ENCODE data around the gene PKP2.

The PKP2 gene

DNA sequence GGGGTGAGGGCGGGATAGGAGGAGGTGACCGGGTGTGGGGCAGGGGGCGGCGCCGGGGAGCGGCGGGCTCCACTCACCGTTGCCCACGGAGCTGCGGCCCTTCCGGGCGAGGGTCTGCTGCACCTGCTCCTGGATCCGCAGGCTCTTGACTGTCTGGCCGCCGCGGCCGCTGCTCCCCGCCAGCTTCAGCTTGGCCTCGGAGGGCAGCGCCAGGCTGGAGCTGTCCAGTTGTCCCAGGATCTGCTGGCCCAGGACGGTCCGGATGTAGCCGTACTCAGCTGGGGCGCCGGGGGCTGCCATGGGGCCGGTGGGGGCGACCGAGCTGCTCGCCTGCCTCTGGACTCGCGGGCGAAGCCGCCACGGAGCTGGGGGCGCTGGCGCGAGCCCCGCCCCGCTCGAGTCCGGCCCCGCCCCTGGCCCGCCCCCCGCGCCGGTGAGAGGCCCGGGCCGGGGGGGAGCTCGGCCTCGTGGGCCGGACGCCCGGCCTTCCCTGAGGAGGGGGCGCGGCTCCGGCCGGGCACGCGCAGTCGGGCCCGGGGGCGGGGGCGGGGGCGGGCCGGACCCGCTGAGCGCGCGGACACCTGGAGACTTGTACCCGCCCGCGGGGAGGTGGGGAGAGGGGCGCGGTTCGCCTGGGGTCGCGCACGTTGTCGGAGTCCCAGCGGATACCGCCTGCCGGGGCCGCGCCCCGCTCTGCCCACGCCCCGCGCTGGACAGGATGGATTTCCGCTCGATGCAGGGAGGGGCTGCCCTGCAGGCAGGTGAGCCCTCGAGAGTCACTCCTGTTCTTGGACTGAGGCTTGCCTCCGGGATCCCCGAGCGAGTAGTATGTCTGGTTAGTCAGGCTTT lies at the start of gene PKP2:
TSS of gene PKP2 (minus strand) at position 346 of the 849 bp plus-strand sequence. CDS start at position 300, 46 bp downstream.
- DNase-seq: peak; percentile 77

DNA sequence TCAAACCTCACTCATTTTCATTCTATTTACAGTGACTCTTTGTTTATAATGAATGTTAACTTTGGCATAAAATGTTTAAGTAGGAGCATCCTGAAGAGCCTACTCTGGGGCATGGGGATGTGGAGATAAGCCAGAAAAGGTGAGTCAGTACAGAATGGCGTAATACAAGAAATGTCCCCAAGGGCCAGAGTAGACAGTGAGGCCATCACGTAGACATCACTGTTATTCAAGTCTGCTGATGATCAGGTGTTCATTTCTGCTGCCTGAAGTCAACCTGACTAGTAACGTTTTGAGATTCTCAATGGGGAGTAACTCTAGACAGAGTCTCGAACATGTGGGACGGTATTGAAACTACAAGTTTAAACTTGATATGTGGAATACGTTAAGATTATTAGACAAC lies 47.6 kb upstream of the PKP2 start:
- no peak for DNase-seq

DNA sequence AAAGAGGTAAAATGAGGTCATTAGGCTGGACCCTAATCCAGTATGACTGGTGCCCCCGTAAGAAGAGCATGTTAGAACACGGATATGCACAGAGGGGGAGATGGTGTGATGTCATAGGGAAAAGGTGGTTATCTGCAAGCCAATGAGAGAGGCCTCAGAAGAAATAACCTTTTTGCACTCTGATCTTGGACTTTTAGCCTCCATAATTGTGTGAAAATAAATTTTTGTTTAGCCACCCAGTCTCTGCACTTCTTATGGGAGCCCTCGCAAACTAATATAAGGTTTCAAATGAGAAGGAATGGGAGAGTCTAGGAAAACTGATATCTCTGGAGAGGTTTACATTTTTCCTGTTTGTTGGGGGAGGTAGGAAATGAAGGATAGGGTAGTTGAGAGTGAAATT lies 43.2 kb upstream of the PKP2 start:
- no peak for DNase-seq

DNA sequence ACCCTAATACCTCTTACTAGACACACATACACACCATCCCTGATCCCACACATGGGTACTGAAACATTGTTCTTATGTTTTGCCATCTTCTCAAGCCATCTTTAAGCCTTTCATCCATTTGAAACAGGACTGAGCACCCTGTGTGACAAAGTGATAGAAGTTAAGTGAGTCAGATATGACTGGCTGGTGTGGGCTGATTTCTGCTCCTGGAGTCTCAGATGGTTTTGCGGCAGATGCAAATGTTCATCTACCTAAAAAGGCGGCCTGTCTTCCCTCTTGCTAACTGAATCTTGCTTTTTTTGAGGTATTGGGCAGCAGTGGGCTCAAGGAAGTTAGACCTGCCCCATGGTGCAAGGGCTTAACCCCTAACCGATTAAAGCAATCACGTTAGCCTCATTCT lies 30.4 kb upstream of the PKP2 start:
- no peak for DNase-seq

DNA sequence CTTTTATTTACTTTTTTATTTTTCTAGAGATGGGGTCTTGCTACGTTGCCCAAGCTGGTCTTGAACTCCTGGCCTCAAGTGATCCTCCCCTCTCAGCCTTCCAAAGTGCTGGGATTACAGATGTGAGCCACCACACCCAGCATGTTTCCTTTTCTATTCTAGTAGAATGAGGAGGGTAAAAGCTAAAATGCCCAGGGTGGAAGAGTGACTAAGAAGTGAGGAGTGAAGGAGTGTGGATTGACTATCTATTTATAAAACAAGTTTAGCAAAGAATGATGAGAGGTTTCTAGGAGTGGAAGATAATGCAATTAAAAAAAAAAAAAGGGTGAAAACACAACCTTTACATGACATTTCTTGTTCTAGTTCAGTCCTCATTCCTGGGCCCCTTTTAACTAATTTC lies 29.8 kb upstream of the PKP2 start:
- DNase-seq: no peak

DNA sequence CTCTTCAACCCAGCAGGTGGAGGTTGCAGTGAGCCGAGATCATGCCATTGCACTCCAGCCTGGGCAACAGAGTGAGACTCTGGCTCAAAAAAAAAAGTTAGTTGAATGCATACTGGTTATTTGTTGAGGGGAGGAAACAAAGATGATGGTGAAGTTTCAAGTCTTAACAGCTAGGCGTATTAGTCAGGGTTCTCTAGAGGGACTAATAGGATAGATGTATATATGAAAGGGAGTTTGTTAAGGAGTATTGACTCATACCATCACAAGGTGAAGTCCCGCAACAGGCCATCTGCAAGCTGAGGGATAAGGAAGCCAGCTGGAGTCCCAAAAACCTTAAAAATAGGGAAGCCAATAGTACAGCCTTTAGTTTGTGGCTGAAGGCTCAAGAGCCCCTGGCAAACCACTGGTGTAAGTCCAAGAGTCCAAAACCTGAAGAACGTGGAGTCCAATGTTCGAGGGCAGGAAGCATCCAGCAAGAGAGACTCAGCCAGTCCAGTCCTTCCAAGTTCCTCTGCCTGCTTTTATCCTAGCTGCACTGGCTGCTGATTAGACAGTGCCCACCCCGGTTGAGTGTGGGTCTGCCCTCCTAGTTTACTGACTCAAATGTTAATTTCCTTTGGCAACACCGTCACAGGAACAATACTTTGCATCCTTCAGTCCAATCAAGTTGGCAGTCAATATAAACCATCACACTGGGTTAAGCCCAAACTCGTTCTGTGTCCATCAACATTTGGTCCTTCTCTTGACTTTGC lies 26.1 kb upstream of the PKP2 start:
- no peak for DNase-seq

DNA sequence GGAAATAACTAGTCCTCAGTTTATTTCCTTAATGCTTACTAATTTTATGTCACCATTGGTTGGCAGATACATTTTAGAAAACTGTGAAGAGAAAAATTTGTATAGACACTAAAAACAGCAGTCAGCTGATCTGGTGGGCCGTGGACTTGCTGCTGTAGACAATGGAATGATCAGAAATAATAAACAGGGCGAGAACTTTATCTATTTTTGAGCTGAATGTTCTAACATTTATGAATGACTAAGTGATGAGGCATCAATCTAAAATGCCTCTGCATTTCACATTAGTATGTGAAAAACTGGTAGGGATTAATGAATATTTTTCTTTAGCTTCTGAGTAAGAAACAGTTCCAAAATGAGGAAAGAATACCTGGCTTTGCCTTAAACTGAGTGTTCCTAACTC lies 24.8 kb upstream of the PKP2 start:
- DNase-seq: peak; percentile 55

DNA sequence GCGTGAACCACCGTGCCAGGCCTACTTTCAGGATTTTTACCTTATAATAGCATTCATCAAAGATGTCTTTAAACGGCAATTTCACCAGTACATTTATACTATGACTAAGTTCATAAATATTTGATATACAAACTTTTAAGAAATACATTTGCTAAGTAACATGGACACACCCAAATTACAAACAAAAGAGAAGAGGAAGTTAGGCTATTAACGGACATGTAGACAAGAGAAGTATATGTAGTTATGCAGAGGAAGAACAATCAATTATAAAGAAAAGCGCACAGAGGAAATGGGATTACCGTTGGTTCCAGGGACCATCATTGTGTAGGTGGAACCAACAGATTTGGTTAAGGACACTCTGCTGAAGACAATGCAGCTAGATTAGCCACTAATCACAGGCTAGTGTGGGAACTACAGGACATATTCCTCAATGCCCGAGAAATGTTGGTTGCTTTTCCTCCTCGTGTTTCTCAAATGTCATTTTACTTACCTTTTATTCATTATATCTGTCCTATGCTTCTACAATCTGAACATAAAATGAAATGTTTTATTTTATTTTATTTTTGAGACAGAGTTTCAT lies 24.0 kb upstream of the PKP2 start:
- DNase-seq: no peak

DNA sequence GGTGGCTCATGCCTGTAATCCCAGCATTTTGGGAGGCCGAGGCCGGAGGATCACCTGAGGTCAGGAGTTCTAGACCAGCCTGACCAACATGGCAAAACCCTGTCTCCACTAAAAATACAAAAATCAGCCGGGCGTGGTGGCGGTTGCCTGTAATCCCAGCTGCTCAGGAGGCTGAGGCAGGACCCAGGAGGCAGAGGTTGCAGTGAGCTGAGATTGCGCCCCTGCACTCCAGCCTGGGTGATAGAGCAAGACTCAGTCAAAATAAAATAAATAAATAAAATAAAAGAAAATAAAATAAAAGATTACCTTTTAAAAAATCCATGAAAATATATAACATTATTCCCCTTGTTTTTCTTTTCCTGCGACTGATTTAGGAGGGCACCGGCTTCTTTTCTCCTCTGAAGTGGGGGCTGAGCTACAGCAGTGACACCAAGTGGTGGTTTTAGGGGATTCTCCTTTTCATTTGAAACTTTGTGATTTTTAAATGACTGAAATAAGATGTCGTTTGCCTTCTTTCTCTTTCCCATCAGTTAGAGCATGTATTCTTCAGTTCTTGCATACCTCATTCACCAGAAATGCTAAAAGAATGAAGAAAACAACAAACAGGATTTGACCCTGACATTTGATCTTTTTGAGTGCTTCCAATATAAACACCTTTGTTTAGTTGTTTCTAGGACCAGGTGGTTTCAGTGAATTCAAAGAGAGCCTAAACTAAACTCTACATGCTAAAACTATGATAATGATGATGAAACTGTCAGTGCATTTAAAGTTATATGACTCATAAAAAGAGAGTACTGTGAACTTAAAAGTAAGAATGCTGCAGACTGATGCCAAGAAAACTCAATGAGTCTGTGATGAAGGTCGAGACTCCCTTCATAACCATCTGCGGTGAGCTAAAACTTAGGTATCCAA lies 22.6 kb upstream of the PKP2 start:
- DNase-seq: peak; percentile 90

DNA sequence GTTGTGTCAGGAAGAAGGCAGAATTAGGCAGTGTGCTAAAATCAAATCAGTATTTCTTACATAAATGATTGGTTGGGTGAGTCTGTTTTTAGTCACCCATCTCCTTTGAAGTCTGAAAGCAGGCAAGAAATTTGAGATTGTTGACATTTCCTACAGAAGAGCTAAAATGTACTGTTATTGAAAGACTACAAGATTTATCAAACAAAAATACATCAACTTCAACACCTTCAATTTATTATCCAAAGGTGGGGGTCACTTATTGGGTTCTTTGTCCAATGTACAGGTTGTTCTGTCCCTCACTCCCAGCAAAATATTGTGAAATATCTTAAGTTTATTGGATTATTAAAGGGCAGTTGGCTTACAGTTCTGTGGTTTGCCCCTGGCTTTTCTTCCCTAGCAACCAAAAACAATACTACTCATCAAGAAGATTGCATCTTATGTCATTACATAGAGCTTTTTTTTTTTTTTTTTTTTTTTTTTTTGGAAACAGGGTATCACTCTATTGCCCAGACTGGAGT lies 20.6 kb upstream of the PKP2 start:
- peak; percentile 89 for DNase-seq

DNA sequence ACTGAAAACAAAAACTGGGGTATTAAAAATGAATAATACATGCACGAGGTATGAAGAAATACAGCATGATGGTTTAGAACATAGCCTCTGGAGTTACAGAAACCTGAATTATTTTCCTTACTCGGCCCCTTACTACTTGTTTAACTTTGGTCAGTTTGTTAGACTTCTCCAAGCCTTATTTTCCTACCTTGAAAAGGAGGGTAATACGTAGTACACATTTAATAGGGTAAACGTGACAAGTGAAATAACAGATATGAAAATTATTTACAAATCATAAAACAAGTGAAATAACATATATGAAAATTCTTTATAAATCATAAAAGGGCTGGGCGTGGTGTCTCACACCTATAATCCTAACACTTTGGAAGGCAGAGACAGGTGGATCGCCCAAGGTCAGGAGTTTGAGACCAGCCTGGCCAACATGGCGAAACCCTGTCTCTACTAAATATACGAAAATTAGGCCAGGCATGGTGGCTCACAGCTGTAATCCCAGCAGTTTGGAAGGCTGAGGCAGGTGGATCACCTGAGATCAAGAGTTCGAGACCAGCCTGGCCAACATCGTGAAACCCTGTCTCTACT lies 11.4 kb upstream of the PKP2 start:
- DNase-seq: no peak

DNA sequence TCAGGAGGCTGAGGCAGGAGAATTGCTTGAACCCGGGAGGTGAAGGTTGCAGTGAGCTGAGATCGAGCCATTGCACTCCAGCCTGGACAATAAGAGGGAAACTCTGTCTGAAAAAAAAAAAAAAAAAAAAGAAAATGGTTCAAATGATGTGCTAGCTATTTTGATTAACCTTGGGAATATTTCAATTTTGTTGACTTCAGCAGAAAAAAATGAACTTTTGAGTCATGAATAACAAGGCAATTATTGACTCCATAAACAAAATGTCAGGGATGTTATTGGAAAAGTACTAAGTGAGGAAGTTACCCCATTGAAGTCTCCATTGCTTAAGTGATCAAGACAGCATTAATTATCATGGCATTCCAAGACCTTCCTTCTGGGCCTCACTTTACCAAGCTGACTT lies 10.6 kb upstream of the PKP2 start:
- DNase-seq: no peak

DNA sequence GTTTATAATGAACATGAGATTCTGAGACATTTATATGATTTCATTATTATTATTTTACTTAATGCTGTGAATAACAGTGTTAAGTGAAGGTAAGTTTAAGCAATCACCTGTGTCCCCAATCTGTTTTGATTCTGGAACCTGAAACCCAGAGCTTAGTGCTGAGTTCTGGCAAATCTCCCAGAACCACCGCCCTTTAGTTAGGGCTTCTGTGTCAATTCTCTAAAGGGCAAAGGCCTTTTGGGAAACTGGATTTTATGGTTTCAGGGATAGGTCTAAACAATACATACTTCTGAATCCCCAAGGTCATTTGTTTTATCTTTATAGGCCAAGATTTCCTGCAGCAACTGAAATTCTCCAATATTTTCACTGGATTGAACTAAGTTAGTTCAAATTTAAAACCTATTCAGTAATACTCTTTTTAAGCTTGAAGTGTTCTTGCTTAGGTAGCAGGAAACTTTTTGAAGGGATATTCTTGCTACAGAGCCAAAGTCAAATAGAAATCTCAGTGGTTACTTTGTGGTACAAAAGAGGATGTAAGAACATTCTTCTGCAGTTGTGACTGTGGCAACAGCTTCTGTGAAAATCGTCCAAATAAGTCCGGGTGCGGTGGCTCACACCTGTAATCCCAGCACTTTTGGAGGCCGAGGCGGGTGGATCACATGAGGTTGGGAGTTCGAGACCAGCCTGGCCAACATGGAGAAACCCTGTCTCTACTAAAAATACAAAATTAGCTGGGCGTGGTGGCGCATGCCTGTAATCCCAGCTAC lies 10.0 kb upstream of the PKP2 start:
- DNase-seq: no peak

DNA sequence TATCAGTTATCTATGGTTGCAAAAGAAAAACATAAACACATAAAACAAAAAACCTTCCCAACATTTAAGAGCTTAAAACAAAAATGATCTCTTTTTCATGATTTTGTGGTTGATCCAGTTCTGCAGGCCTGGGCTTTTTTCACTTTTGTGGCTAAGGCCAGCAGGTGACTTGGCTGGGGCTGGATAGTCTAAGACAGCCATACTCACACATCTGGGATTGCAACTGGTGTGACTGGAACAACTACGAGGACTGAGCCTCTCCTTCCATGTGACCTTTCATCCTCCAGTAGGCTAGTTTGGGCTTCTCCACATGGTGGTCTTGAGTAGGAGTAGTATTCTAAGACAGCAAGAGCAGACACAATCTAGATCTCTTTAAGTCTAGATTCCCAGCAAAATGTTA lies 7.2 kb upstream of the PKP2 start:
- no peak for DNase-seq

DNA sequence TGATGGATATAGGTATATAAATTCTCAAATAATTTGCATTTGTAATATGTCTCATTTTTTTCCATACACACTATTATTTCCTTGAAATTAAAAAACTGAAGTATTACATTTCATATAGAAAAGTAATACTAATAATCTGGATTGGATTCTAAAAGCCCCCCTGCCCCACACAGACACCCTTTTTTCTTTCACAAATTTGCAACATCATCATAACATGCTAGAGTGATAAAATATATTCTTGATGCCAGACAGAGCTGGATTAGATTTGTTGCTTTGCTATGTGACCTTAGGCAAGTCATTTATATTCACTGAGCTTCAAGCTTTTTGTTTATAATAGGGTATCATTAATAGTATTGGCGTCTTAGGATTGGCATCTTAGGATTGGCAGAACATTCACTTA lies 6.7 kb upstream of the PKP2 start:
- DNase-seq: no peak

DNA sequence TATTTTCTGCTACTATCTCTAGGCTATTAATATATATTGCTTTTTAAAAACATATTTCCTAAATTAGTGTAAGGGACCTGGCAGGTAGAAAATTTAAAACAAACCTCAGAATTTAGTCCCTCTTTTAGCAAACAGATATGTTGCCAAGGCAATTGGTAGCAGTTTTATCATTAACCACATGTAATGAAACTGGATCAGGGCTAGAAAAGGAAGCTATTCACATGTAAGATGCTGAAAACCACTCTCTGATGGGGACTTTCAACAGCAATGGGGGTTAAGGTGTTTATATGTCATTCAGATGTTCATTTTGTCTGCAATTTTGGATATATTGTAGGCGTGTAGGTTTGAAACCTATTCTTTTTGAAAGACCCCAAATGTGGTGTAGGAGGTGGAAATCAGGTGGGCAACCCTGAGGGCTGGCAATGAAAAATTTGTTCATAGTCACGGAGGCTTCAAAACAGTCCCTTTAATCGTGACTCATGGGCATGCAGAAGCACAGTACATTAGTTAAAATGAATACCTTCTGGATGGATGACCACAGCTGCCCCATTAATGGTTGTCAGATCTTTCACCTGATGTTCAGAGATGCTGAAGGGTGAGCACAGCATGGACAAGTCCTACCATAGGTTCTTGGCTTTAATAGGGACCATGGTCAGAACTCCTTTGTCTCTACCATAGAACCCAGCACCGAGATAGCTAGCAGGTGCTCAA lies 5.9 kb upstream of the PKP2 start:
- DNase-seq: no peak

DNA sequence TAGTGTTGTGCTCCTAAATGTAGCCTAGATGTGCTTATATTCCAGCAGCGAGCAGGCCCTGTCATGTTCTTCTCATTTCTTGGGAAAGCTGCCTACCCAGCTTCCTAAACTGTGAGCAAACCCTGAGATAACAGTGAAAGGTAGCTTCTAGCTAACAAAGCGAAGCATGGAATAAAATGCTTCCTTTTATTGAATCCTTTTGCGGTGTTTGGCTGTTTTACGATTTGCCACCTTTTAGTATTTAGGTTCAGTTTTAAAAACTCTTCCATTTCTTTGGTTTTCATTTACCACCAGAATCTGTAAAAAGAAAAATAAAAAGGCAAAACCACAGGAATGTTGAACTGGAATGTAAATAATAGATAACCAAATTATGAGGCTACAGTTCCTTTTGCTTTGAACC lies 5.0 kb upstream of the PKP2 start:
- DNase-seq: peak; percentile 42

DNA sequence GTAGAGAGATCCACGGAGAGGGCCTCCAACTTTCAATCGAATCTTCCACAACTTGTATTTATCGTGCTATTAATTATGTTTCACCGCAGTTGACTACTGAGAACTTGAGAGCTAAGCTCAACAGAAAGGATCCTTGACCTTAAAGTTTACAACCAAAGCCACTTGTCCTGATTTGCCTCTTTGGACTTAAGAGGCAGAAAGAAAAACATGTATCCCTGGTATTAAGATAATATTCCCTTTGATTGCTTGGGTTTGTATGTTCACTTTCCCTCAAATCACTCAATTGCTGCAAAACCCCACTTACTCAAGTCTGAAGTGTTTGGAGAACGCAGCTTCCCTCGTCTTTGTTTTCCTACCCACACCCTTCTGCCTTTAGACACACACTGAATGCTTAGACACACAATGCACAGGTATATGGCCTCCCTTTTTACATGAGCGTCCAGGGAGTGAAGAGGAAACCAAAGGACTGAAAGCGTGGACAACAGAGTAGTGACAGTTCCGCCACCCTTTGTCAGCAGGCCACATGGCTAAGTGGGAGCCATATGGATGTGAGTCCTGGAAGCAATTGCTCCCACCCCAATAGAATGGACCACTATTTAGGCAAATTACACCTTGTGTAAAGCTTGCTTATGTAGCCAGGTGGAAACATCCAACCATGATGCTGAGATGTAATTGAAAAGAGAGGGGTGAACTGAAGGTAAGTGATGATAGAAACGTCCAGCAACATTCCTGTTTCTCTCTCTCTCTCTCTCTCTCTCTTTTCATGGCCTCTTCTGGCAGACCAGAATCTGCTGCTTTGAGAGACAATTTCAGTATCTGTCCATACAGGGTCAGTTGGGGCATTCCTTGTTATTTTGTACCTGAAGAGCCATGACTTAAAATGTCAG lies 1.4 kb upstream of the PKP2 start:
- DNase-seq: no peak

DNA sequence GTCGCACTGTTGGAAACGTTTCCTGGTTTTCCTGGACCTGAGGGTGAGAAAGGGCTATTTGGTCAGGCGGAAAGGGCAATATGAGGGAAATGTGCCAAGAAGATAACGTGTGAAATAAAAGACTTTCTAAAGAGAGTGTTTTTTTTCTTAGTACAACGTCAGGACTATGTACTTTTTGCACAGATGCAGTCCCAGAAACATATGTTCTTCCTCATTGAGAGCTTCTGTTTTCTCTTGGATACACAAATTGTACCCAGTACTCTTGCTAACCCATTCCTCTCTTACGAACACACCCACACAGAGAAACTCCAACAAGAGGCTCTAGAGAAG lies 669 bp upstream of the PKP2 start:
- no peak for DNase-seq

All from kidney glomerular epithelial cell (primary cell).